ENCODE measurements around the gene ANKMY1. TPM values are rescaled to one million over a fixed set of nuclear protein-coding genes. Genes with fewer than 3 reads are reported as not detected.

ANKMY1 gene
- total and polyA plus RNA-seq, 2 of the 8 experiments (the other 6 are each of a cell fraction or from before 2014, with no cell fraction given) = 4.5 to 4.8 TPM

GRCh38 chr2:240463274-240463865 lies 94.4 kb downstream of the ANKMY1 start:
- no peak overlapping the region for H3K56ac ChIP-seq (replicated peaks; ENCODE audit: insufficient read length, low read depth, low read length)
- no peak overlapping the region for H3K27ac ChIP-seq (ENCODE audit: low read depth, low read length)
- H3K4me2 ChIP-seq (ENCODE audit: insufficient read depth in 1 of 2, low read depth in 2 of 2, low read length in 2 of 2) = no peak overlapping the region
- DNase-seq (ENCODE audit: low read depth in 1 of 2, low spot score in 2 of 2) = no peak
- H2BK5ac ChIP-seq (ENCODE audit: low read depth, low read length) = no peak overlapping the region
- no peak for FAIRE-seq
- no peak overlapping the region for H3K4ac ChIP-seq (replicated peaks; ENCODE audit: insufficient read length, low read depth, low read length)
- 90% methylated on average over 22 of the region's 22 CpGs; no CpG with 5 or more reads in 1 of the 2 experiments for WGBS, 2 experiments (ENCODE audit: extremely low coverage in 1 of 2, insufficient coverage in 1 of 2, insufficient read length in 1 of 2, insufficient replicate concordance in 2 of 2, low coverage in 1 of 2, low lambda C conversion rate in 2 of 2, missing lambda C conversion rate in 1 of 2)
- no peak overlapping the region for H3K14ac ChIP-seq (ENCODE audit: insufficient read length)
- no peak overlapping the region for H2AFZ ChIP-seq (ENCODE audit: low read length)
- H2BK120ac ChIP-seq (replicated peaks; ENCODE audit: low read depth, low read length) = no peak overlapping the region
- CTCF ChIA-PET (ENCODE audit: partially characterized antibody) = interaction anchor here (0.9 kb wide), 1 partner anchor 117 kb away, joined by 4 read pairs; no protein-coding TSS in a partner anchor
- H3K27me3 ChIP-seq (replicated peaks in 1 of 4; ENCODE audit: control insufficient read depth in 3 of 4, extremely low read depth in 1 of 4, insufficient read depth in 3 of 4, low read length in 3 of 4) = no peaks in the 10 kb centered on the region
- peaks cover 0 to 13% (median 5%) of the 10 kb centered on the region in 4 experiments; a peak in 5 of 8 replicates for H3K36me3 ChIP-seq (ENCODE audit: control insufficient read depth in 2 of 4, insufficient read depth in 4 of 4, low read length in 3 of 4)
- H3K23me2 ChIP-seq (ENCODE audit: low read depth, low read length) = no peaks in the 10 kb centered on the region
- no peak overlapping the region for H3K9ac ChIP-seq (replicated peaks in 1 of 4; ENCODE audit: extremely low read depth in 1 of 4, low read depth in 3 of 4, low read length in 3 of 4)
- H3K18ac ChIP-seq (ENCODE audit: extremely low read depth, low read length) = no peak overlapping the region
- POLR2A ChIA-PET (ENCODE audit: partially characterized antibody) = no interaction called here
- H4K8ac ChIP-seq (ENCODE audit: extremely low read depth, insufficient read depth, low read length) = no peak overlapping the region
- H3K79me1 ChIP-seq (ENCODE audit: low read depth, low read length) = no peaks in the 10 kb centered on the region
- H3K23ac ChIP-seq (ENCODE audit: insufficient read length) = no peak overlapping the region
- no peak overlapping the region for H4K91ac ChIP-seq (replicated peaks; ENCODE audit: insufficient read length, low read length)
- H3K4me1 ChIP-seq (replicated peaks in 1 of 4; ENCODE audit: control insufficient read depth in 3 of 4, insufficient read depth in 4 of 4, low read length in 3 of 4) = peaks cover 0 to 16% (median 5%) of the 10 kb centered on the region in 4 experiments; a peak in 6 of 7 replicates
- no peak overlapping the region for H2BK20ac ChIP-seq (ENCODE audit: low read length)
- H3K9me3 ChIP-seq (ENCODE audit: insufficient read depth in 2 of 2, low read depth in 1 of 2, low read length in 1 of 2) = no peaks in the 10 kb centered on the region
- no peaks in the 10 kb centered on the region for H3K79me2 ChIP-seq (ENCODE audit: control insufficient read depth in 1 of 2, insufficient read depth in 2 of 2, low read length in 2 of 2)
- no peak overlapping the region for H2BK12ac ChIP-seq (ENCODE audit: low read depth, low read length)
- H2AK5ac ChIP-seq (ENCODE audit: low read depth, low read length) = no peak overlapping the region
- no peak overlapping the region for H3K4me3 ChIP-seq (ENCODE audit: extremely low read depth in 1 of 4, insufficient read depth in 2 of 4, low read depth in 3 of 4, low read length in 4 of 4)
- no peak overlapping the region for H4K5ac ChIP-seq (ENCODE audit: insufficient read length, low read depth, low read length)
- peaks cover 0 to 10% of the 10 kb centered on the region in 2 experiments for H4K20me1 ChIP-seq (replicated peaks in 1 of 2; ENCODE audit: control insufficient read depth in 1 of 2, insufficient read depth in 2 of 2, low read length in 2 of 2)
- H2BK15ac ChIP-seq (ENCODE audit: low read length) = no peak overlapping the region
- no peak for TF ChIP-seq SRF (IDR thresholded peaks at IDR 0.05; ENCODE audit: low read depth, low read length)
- no peak for TF ChIP-seq ASH2L (IDR thresholded peaks at IDR 0.05; ENCODE audit: low read length)
- no peak for TF ChIP-seq FOSL1 (IDR thresholded peaks at IDR 0.05; ENCODE audit: insufficient read depth, low read depth, low read length)
- TF ChIP-seq KDM1A (IDR thresholded peaks at IDR 0.05; ENCODE audit: borderline replicate concordance, low read length) = no peak
- no peak for TF ChIP-seq HDAC6 (IDR thresholded peaks at IDR 0.05; ENCODE audit: low read depth, low read length)
- TF ChIP-seq SP1 (IDR thresholded peaks at IDR 0.05; ENCODE audit: low read depth, low read length) = no peak
- TF ChIP-seq CTBP2 (IDR thresholded peaks at IDR 0.05; ENCODE audit: borderline replicate concordance, insufficient read depth, insufficient read length, low read length) = no peak
- TF ChIP-seq CREB1 (IDR thresholded peaks at IDR 0.05) = no peak
- no peak for TF ChIP-seq CEBPB (IDR thresholded peaks at IDR 0.05; ENCODE audit: low read depth, low read length)
- TF ChIP-seq ATF2 (IDR thresholded peaks at IDR 0.05; ENCODE audit: low read length) = no peak
- no peak for TF ChIP-seq EP300 (IDR thresholded peaks at IDR 0.05; ENCODE audit: borderline replicate concordance in 1 of 2, low read depth in 2 of 2, low read length in 2 of 2)
- no peak for TF ChIP-seq CBX8 (IDR thresholded peaks at IDR 0.05; ENCODE audit: borderline replicate concordance, low read depth, low read length)
